Mesenchymal stem cell (in vitro differentiated cells and primary cell): ENCODE results near the gene RALGPS2.

ENCODE experiments used
- DNase-seq: peaks from one replicate; pipeline ENCODE4 v3.0.0-alpha.2; 2013
- H2AFZ ChIP-seq: one replicate; pipeline ENCODE4 v1.6.1; 2013; ENCODE audit warnings: low read depth, mild to moderate bottlenecking, control low read depth, inconsistent platforms, low read length, moderate library complexity
- H2AK5ac ChIP-seq: 2 replicates; pipeline ENCODE4 v1.6.1; 2013; ENCODE audit warnings: low read length, moderate library complexity, mild to moderate bottlenecking, inconsistent platforms; ENCODE audit not compliant: severe bottlenecking
- H2BK120ac ChIP-seq: one replicate; pipeline ENCODE4 v1.6.1; 2013; ENCODE audit warnings: low read depth, mild to moderate bottlenecking, inconsistent platforms, low read length, moderate library complexity
- H2BK12ac ChIP-seq, 2 experiments: one replicate each; pipeline ENCODE4 v1.6.1; 2013; ENCODE audit warnings: inconsistent platforms in 2 of 2, low read length in 2 of 2, mild to moderate bottlenecking in 2 of 2, moderate library complexity in 2 of 2, control low read depth in 1 of 2
- H2BK15ac ChIP-seq: one replicate; pipeline ENCODE4 v1.6.1; 2013; ENCODE audit warnings: mild to moderate bottlenecking, low read depth, inconsistent platforms; ENCODE audit not compliant: poor library complexity, severe bottlenecking
- H2BK5ac ChIP-seq: 2 replicates; pipeline ENCODE4 v1.6.1; 2013; ENCODE audit warnings: low read depth, mild to moderate bottlenecking, low read length, control low read depth, inconsistent platforms; ENCODE audit not compliant: poor library complexity, severe bottlenecking
- H3K14ac ChIP-seq, 2 experiments: one replicate each; pipeline ENCODE4 v1.6.1; 2013; ENCODE audit warnings: inconsistent platforms in 2 of 2, low read length in 2 of 2, control low read depth in 1 of 2, mild to moderate bottlenecking in 1 of 2, moderate library complexity in 1 of 2
- H3K18ac ChIP-seq, 2 experiments: one replicate each; pipeline ENCODE4 v1.6.1; 2013; ENCODE audit warnings: inconsistent platforms in 2 of 2, low read length in 2 of 2, control low read depth in 1 of 2, low read depth in 1 of 2, mild to moderate bottlenecking in 1 of 2
- H3K23ac ChIP-seq, 2 experiments: one replicate each; pipeline ENCODE4 v1.6.1; 2013; ENCODE audit warnings: inconsistent platforms in 2 of 2, low read length in 2 of 2, mild to moderate bottlenecking in 2 of 2, moderate library complexity in 2 of 2, control low read depth in 1 of 2
- H3K27ac ChIP-seq: 2 replicates; pipeline ENCODE4 v1.5.1; 2013; ENCODE audit warnings: mild to moderate bottlenecking, moderate library complexity, low read length, control low read depth, inconsistent platforms; ENCODE audit not compliant: poor library complexity, severe bottlenecking
- H3K27me3 ChIP-seq, 2 experiments: 2 replicates each; pipeline versions ENCODE4 v1.6.1 to v1.7.0; 2013; ENCODE audit warnings: low read length in 2 of 2, mild to moderate bottlenecking in 2 of 2, moderate library complexity in 2 of 2, control low read depth in 1 of 2, inconsistent platforms in 1 of 2; ENCODE audit not compliant: control insufficient read depth in 1 of 2, insufficient read depth in 1 of 2
- H3K36me3 ChIP-seq, 2 experiments: 2 replicates each; pipeline versions ENCODE4 v1.6.1 to v1.7.0; 2013; ENCODE audit warnings: low read length in 2 of 2, control low read depth in 1 of 2, inconsistent platforms in 1 of 2, low read depth in 1 of 2, mild to moderate bottlenecking in 1 of 2; ENCODE audit not compliant: insufficient read depth in 2 of 2, control insufficient read depth in 1 of 2
- H3K4ac ChIP-seq, 2 experiments: one replicate each; pipeline ENCODE4 v1.6.1; 2013; ENCODE audit warnings: inconsistent platforms in 2 of 2, low read length in 2 of 2, mild to moderate bottlenecking in 2 of 2, moderate library complexity in 2 of 2, control low read depth in 1 of 2, low read depth in 1 of 2
- H3K4me1 ChIP-seq: 2 replicates; pipeline ENCODE4 v1.6.1; 2013; ENCODE audit warnings: low read depth, low read length, control low read depth; ENCODE audit not compliant: control insufficient read depth, insufficient read depth
- H3K4me2 ChIP-seq: 2 replicates; pipeline ENCODE4 v1.6.1; 2013; ENCODE audit warnings: low read length, mild to moderate bottlenecking, inconsistent platforms; ENCODE audit not compliant: poor library complexity, severe bottlenecking
- H3K4me3 ChIP-seq, 2 experiments: 2 replicates each; pipeline versions ENCODE4 v1.5.1 to v1.7.0; 2013; ENCODE audit warnings: low read length in 2 of 2, mild to moderate bottlenecking in 2 of 2, control low read depth in 1 of 2, low read depth in 1 of 2; ENCODE audit not compliant: insufficient read depth in 1 of 2
- H3K79me1 ChIP-seq: replicated peaks from 2 replicates; pipeline ENCODE4 v1.6.1; 2013; ENCODE audit warnings: mild to moderate bottlenecking, control low read depth, low read length, inconsistent platforms; ENCODE audit not compliant: poor library complexity, severe bottlenecking
- H3K9ac ChIP-seq: 2 replicates; pipeline ENCODE4 v1.7.0; 2013; ENCODE audit warnings: mild to moderate bottlenecking, low read length, moderate library complexity
- H3K9me3 ChIP-seq: 2 replicates; pipeline ENCODE4 v1.7.0; 2013; ENCODE audit warnings: mild to moderate bottlenecking, low read length; ENCODE audit not compliant: control insufficient read depth
- H4K8ac ChIP-seq: one replicate; pipeline ENCODE4 v1.6.1; 2013; ENCODE audit warnings: inconsistent platforms, mild to moderate bottlenecking, low read length, moderate library complexity
- H4K91ac ChIP-seq: one replicate; pipeline ENCODE4 v1.6.1; 2013; ENCODE audit warnings: mild to moderate bottlenecking, low read length, inconsistent platforms
- WGBS: methylation state at CpG from one replicate; pipeline ENCODE4 v1.1.7; 2013; ENCODE audit warnings: mixed read lengths; 5-methylcytosine and 5-hydroxymethylcytosine counted together

The RALGPS2 gene

GRCh38 chr1:178959543-178960460 is 234.8 kb downstream of the RALGPS2 start:
- no peak overlapping the region for H2BK120ac ChIP-seq

GRCh38 chr1:178960482-178961240 is 235.6 kb downstream of the RALGPS2 start:
- Histone ChIP-seq H3K79me1 (no peaks in the 10 kb centered on the region), H3K23ac (no peak overlapping the region), H2BK12ac (no peak overlapping the region), H2AK5ac (no peak overlapping the region), H3K4ac (no peak overlapping the region), H3K9ac (peak overlapping the region; percentile 43), H3K9me3 (peaks cover 16% of the 10 kb centered on the region), H2BK15ac (no peak overlapping the region), H3K4me1 (no peaks in the 10 kb centered on the region), H2BK5ac (no peak overlapping the region), H2AFZ (no peak overlapping the region), H4K91ac (no peak overlapping the region), H3K27ac (no peak overlapping the region), H3K18ac (no peak overlapping the region), H2BK120ac (no peak overlapping the region), H3K4me2 (no peak overlapping the region), H3K27me3 (peaks cover 0 to 4% of the 10 kb centered on the region in 2 experiments), H4K8ac (no peak overlapping the region), H3K36me3 (no peaks in the 10 kb centered on the region), H3K14ac (no peak overlapping the region), H3K4me3 (peak overlapping the region in 1 of 2 experiments; percentile 27)
- 88% methylated on average over 9 of the region's 9 CpGs for WGBS
- DNase-seq, result no peak

More at GRCh38 chr1:178959543-178960460, 234.8 kb downstream of the RALGPS2 start:
- no peak overlapping the region for H3K9ac ChIP-seq
- no peak overlapping the region for H3K14ac ChIP-seq
- WGBS, result 88% methylated on average over 14 of the region's 17 CpGs
- no peak overlapping the region for H3K23ac ChIP-seq
- H3K9me3 ChIP-seq, result peaks cover 7% of the 10 kb centered on the region
- H3K36me3 ChIP-seq, result no peaks in the 10 kb centered on the region
- H2AFZ ChIP-seq, result no peak overlapping the region
- H2BK15ac ChIP-seq, result no peak overlapping the region
- DNase-seq, result no peak
- no peak overlapping the region for H3K4ac ChIP-seq
- no peak overlapping the region for H3K18ac ChIP-seq
- no peak overlapping the region for H3K27ac ChIP-seq
- no peak overlapping the region for H2AK5ac ChIP-seq
- H4K91ac ChIP-seq, result no peak overlapping the region
- no peak overlapping the region for H3K4me3 ChIP-seq
- H3K79me1 ChIP-seq, result no peaks in the 10 kb centered on the region
- H3K4me1 ChIP-seq, result no peaks in the 10 kb centered on the region
- H4K8ac ChIP-seq, result no peak overlapping the region
- H2BK12ac ChIP-seq, result no peak overlapping the region
- no peak overlapping the region for H2BK5ac ChIP-seq
- peaks cover 0 to 7% of the 10 kb centered on the region in 2 experiments for H3K27me3 ChIP-seq
- no peak overlapping the region for H3K4me2 ChIP-seq

- Histone ChIP-seq H3K4ac (no peak overlapping the region), H3K79me1 (no peaks in the 10 kb centered on the region), H3K23ac (no peak overlapping the region), H3K9me3 (peaks cover 16% of the 10 kb centered on the region), H3K27me3 (peaks cover 0 to 4% of the 10 kb centered on the region in 2 experiments), H3K14ac (no peak overlapping the region), H2AK5ac (no peak overlapping the region), H3K9ac (no peak overlapping the region), H3K4me1 (no peaks in the 10 kb centered on the region), H3K4me2 (no peak overlapping the region), H2BK120ac (no peak overlapping the region), H3K4me3 (no peak overlapping the region), H3K18ac (no peak overlapping the region), H2AFZ (no peak overlapping the region), H4K91ac (no peak overlapping the region), H2BK12ac (no peak overlapping the region), H4K8ac (no peak overlapping the region), H2BK15ac (no peak overlapping the region), H2BK5ac (no peak overlapping the region), H3K36me3 (no peaks in the 10 kb centered on the region), H3K27ac (no peak overlapping the region)
- 90% methylated on average over 3 of the region's 4 CpGs for WGBS
- DNase-seq, result no peak
Observed at GRCh38 chr1:178961331-178961730, 236.3 kb downstream of the RALGPS2 start.

DNA sequence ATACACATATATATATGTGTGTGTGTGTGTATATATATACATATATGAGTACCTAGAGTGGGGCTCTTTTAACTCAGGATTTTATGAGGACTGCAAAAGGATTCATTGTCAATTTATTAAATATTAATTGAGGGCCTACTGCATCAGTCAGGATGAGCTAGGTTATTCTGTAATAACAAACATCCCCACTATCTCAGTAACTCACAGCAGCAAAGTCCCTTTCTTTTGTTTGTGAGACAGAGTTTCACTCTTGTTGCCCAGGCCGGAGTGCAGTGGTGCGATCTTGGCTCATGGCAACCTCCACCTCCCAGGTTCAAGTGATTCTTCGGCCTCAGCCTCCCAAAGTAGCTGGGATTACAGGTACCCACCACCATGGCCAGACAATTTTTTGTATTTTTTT is 236.8 kb downstream of the RALGPS2 start:
- H3K4ac ChIP-seq, result no peak overlapping the region
- H2AK5ac ChIP-seq, result no peak overlapping the region
- no peak overlapping the region for H4K8ac ChIP-seq
- 57% methylated on average over 2 of the region's 3 CpGs for WGBS
- no peak overlapping the region for H2BK15ac ChIP-seq
- H3K14ac ChIP-seq, result no peak overlapping the region
- no peak overlapping the region for H3K23ac ChIP-seq
- peaks cover 0 to 4% of the 10 kb centered on the region in 2 experiments for H3K27me3 ChIP-seq
- H2BK12ac ChIP-seq, result no peak overlapping the region
- H3K9me3 ChIP-seq, result peaks cover 16% of the 10 kb centered on the region
- no peak overlapping the region for H3K4me3 ChIP-seq
- H2BK120ac ChIP-seq, result no peak overlapping the region
- no peak overlapping the region for H3K9ac ChIP-seq
- no peak overlapping the region for H3K4me2 ChIP-seq
- no peak overlapping the region for H3K27ac ChIP-seq
- H3K36me3 ChIP-seq, result no peaks in the 10 kb centered on the region
- H3K18ac ChIP-seq, result no peak overlapping the region
- H3K79me1 ChIP-seq, result no peaks in the 10 kb centered on the region
- H2AFZ ChIP-seq, result no peak overlapping the region
- no peak for DNase-seq
- no peaks in the 10 kb centered on the region for H3K4me1 ChIP-seq
- no peak overlapping the region for H2BK5ac ChIP-seq
- no peak overlapping the region for H4K91ac ChIP-seq
